ENCODE results near the gene CAPN11.
"Not testable (repeated sequence)": the region's sequence is repeated elsewhere in the genome, so short reads cannot be mapped to it uniquely, and the experiment has no call there.

Gene CAPN11

DNA sequence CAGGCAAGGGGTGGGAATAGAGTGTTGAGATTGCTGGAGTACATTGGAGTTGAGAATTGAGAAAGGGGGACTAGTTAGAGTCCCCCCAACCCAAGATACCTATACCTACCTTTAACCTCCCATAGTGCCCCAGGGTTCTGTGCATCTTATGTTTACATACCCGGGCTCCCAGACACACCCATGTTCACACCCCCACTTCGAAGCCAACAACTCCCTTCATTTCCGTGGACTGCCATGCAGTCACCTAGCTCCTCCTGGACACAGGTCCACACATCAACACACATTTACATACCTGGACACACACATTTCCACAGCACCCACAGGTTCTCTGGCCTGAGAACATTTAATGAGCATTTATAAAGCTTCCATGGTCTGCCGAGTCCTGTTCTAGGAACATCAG is 26.1 kb upstream of the CAPN11 start:
- DNase-seq = no peak

DNA sequence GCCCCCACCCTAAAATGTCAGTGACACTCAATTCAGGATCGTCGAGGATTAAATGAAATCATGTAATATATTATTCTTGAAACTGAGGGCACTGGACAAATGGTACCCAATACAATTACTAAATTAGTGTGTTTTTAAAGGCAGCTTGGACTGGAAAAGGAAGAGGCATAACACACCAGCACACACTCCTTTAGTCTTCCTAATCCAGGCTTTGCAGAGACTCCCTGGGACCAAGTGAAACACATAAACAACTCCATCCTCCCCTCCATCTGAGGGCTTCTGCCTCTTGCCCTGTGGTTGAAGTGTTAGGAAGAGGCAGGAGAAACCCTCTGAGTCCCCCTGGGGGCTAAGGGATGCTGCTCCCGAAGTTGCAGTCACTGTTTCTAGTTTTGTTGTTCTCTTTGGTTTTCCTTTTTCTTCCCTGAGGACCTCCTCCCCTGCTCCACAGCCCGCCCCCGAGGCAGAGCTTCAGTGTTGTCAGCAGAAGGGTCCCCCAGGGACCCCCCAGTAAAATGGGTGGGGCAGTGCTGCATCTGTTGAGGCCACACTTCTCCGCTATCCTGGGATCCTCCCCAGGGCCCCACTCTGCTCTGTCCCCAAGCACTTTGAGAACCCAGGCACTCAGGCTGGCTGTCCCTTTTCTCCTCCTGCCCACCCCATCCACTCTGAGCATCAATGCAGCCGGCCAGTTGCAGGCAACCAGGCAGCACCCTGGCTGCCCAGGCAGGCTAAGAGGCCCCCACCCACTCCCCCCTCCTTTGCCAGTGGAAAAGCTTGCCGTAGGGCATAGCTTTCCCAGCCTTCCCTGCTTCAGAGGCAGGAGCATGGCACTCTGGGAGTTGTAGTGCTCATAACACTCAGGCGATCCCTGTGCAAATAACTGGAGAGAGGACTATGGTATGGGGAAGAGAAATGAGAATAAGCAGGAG is 25.4 kb upstream of the CAPN11 start:
- peak; percentile 41 to 68 for DNase-seq

DNA sequence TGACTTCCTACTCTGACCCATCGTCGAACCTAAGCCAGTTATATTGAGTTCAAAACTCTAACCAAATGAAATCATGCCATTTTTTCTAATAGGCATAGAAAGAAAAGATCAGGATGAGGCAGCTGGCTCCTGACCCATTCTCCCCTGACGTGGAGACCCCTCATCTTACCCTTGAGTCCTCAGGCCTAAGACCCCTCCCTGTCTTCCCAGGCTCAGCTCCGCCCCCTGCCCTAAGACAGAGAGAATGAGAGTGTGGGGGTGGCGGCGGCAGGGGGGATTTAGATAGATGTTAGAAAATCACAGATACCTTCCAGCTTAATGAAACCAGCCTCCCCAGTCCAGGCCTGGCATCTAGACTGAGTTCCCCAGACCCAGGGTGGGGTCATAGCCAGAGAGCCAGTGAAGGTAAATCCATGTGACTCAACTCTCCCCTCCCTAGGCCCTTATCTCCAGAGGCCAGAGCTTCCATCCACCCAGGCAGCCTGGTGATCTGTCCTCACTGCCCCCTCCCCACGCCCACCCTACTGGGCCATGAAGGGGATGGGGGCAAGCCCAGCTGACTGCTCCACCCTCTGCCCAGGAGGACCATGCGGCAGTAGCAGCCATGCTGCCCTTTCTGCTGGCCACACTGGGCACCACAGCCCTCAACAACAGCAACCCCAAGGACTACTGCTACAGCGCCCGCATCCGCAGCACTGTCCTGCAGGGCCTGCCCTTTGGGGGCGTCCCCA is 24.5 kb upstream of the CAPN11 start:
- DNase-seq = no peak

DNA sequence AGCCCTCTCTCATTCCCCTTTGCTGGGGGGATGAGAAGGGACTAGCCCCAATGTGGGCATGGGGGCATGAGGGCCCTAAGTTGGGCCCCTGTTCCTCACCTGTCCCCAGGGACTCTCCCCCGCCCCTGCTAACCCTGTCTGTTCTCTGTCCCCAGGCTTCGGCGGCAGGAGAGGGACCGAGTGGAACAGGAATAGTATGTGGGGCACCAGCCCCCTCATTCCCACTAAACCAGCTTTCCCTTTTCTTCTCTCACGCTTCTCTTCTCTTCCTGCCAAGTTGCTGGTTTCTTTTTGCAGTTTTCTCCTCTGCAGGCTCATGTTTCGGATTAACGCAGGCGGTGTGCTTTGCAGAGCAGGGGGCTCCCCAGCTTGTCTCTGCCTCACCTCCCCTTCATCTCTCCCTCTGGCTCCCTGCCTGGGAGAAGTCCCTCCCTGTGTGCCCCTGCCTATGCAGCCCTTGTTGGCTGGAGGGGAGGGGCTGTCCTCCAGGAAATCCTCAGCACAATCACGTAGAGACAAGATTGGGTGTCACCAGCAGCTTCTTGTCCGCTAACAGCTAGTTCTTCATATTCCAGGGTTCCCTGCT is 23.4 kb upstream of the CAPN11 start:
- no peak for DNase-seq

DNA sequence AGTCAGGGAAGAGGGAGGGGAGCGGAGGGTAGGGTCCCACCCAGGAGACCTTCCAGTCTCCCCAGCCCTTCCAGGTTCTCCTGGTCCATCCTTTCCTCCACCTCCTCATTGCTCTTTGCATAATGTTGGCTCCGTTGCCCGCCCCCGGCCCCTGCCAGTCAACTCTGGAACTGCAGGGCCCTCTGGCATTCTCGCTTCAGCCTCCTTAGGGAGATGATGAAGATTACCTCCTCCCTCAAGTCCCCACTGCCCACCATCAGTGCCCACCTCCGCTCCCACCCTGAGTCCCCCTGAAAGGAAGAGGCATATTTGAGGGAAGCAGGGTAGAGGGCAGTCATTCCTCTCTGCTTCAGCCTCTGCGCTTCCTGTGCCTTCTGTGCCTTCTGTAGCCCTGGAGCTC is 22.7 kb upstream of the CAPN11 start:
- DNase-seq = no peak

DNA sequence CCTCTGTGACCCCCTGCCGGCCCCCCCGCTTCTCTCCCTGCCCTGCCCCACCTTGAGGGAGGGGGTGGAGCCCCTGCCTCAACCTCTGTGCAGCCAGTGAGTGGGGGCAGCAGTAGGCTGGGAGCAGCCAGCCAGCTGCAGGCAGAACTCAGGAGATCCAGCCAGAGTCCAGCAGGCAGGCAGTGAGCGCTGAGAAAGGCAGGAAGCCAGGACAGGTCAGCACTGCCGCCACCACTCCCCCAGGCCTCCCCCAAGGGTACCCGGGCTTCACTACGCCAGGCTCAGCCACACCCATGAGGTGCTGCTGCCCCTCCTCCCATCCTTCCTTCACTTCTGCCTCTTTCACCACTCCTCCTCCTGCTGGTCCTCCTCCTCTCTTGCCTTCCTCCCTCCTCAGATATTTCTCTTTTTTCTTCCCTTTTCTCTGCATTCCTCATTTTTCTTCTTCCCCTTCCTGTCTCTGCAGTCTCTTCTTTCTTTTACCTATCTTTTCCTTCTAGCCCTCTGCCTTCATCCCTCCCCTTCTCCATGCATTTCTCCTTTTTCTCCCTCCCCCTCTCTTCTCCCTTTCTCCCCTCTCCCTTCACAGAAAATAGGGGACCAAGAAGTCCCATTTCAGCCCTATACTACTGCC is 19.8 kb upstream of the CAPN11 start:
- no peak for DNase-seq

DNA sequence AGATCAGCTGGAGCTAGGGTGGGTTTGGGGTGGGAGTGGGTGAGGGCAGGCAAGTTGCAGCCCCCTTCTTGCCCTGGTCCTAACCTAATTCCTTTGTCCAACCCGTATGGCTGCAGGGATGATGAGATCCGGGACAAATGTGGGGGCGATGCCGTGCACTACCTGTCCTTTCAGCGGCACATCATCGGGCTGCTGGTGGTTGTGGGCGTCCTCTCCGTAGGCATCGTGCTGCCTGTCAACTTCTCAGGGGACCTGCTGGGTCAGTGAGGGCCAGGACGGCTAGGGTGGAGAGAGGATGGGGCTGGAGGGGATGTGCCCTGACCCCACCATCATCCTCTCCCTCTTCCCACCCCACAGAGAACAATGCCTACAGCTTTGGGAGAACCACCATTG is 19.3 kb upstream of the CAPN11 start:
- no peak for DNase-seq

DNA sequence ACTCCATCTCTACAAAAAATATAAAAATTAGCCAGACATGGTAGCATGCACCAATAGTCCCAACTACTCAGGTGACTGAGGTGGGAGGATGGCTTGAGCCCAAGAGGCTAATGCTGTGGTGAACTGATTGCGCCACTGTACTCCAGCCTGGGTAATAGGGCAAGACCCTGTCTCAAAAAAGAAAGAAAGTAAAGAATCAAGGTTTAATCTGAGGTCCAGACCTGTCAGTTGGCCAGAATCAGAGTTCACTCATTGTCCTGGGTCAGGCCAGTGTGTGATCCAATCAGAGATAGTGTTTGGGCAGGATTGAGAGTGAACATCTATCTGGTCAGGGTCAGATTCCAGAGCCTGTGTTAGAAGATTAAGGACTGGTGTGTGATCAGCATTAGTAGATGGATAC is 15.8 kb upstream of the CAPN11 start:
- DNase-seq = no peak

DNA sequence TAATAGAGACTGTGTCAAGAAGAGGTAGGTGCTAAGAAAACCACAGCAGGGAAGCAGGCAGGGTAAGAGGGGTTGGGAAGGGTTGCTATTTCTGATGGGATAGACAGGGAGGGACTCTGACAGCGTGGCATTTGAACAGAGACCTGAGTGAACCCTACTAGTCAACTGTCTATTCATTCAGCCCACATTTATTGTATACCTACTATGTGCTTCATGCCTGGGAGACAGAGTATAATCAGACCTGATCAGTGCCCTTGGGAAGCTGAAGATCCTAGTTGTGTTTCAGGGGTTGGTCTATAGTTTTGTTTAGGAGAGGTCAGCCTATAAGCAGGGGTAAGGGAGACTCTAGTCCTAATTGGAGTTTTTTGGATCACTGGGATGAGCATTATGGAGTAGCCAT is 14.9 kb upstream of the CAPN11 start:
- no peak for DNase-seq

DNA sequence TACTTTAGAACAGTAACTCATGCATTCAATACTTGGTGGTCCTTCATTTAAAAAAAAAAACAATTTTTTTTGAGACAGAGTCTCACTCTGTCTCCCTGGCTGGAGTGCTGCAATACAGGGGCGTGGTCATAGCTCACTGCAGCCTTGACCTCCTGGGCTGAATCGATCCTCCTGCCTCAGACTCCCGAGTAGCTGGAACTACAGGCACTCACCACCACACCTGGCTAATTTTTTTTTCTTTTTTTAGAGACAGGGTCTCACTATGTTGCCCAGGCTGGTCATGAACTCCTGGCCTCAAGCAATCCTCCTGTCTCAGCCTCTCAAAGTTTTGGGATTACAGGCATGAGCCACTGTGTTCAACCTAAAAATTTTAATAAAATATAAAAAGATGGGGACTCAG is 14.1 kb upstream of the CAPN11 start:
- not testable (repeated sequence) for DNase-seq

DNA sequence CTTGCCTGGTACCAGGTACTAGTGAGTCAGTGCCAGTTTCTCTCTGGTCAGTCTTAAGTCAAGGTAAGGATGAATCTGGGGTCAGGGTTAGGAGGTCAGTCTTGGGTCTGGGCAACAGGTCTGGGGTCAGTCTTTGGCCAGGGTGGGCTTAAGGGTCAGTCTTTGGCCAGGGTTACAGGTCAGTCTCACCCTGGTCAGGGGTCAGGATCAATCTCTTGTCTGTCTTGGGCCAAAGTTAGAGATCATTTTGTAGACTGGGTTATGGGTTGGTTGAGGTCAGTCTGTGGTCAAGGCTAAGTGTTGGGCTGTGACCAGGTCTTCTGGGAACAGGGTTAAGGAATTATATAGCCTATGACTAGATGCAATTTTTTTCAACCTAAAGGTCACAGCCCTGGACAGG is 12.8 kb upstream of the CAPN11 start:
- no peak for DNase-seq

DNA sequence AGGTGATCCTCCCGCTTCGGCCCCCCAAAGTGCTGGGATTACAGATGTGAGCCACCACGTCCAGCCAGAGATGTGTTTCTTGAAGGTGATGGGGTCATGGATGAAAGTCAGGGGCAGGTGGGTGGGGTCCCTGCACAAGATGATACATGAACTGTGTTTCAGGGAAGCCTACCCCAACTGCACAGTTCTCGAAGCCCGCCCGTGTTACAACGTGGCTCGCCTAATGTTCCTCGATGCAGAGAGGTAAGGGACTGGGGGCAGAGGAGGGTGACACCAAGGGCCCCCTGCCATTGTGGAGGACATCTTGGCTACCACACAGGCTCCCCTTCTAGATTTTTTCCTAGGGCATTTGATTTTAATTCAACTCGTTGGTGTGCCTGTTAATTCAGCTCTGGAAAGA is 11.9 kb upstream of the CAPN11 start:
- no peak for DNase-seq

DNA sequence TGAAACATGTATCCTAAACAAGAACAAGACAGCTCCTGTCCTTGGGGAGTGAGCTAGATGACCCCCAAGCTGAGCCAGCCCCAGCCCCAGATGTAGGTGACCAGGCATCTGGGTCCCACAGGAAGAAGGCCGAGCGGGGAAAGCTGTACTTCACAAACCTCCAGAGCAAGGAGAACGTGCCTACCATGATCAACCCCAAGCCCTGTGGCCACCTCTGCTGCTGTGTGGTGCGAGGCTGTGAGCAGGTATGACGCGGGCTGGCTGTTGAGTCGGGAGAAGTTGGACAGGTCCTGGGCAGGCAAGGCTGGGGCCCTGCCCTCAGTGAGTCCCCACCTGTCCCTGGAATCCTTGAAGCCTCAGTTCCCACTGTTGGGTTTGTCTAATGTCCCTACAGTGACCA is 11.4 kb upstream of the CAPN11 start:
- DNase-seq = no peak

DNA sequence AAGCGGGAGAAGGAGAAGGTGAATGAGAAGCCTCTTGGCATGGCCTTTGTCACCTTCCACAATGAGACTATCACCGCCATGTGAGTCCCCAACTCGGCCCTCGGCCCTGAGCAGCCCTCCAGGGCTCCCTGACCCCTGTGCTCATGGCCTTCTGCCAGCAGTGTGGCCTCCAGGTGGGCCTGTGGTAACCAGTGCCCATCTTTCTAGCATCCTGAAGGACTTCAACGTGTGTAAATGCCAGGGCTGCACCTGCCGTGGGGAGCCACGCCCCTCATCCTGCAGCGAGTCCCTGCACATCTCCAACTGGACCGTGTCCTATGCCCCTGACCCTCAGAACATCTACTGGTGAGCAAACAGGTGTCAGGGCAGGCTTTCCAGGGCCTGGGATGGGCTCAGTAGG is 10.3 kb upstream of the CAPN11 start:
- DNase-seq = no peak

DNA sequence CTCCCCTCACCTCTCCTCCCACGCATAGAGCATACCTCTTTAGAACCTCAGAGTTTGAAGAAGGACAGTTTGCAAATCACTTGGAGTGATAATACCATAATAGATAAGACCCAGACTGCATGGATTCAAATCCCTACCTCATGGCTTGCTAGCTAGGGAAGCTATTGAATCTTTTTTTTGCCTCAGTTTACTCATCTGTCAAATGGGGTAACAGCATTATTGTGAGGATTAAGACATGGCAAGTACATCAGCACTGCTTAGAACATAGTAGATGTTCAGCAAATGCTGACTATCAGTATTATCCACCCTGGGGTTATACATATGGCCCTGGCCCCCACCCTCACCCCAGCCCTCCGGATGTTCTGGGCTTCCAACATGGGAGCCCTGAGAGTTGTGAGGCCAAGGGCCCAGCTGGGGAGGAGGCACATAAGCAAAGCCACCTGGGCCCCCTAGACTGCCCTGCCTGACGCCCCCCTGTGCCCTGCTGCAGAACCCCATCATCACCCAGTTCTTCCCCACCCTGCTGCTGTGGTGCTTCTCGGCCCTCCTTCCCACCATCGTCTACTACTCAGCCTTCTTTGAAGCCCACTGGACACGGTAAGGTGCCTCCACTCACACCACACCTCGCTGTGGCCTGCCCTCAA is 9.1 kb upstream of the CAPN11 start:
- DNase-seq = no peak

DNA sequence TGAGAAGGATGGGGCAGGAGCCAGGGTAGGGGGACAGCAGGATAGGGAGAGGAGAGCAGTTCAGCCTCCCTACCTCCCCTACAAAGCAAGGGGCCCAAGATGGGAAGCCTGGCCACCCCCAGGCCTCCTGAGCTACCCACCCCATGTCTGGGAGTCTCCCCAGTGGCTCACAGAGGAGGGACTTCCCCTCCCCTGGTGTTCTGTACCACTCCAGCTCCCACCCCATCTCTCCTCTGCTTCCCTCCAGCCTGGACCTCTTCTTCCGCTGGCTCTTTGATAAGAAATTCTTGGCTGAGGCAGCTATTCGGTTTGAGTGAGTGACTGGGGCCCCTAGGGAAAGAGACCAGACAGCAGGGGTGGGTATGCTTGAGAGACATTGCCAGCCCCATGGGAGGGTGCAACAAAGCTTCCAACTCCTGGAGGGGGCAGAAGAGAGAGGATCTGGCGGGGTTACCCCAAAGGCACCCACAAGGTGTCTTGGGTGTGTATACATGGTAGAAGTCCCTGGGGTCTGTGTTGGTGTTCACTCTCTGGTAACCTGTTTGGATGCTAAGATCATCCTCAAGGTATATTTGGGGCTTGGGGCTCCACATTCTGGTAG is 8.2 kb upstream of the CAPN11 start:
- no peak for DNase-seq

DNA sequence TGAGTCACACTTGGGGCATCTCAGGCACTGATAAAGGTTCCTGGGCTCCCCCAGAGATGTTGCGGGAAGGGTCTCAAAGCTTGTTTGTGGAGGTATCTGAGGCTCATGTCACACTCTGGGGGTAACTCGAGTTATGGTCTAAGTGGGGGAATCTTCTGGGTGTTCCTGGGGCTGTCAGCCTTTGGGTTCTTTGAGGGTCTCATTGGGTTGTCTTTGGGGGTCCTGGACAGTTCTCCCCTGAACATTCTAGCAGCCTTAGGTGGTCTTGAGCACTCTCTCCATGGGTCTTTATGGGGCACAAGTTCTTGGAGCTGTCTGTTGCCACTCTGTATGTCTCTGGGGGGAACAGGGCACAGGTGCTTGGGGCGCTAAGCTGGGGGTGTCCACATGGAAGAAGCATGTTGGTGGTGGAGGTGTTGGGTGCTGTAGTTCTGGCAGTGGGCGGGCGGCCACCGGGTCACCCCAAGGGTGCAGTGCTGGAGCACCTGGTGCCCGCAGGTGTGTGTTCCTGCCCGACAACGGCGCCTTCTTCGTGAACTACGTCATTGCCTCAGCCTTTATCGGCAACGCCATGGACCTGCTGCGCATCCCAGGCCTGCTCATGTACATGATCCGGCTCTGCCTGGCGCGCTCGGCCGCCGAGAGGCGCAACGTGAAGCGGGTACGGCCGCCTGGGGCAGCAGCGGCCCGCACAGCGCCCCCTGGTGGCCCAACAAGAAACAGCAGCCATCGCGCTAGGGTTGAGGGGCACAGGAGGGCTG is 7.1 kb upstream of the CAPN11 start:
- peak; percentile 36 to 56 for DNase-seq

DNA sequence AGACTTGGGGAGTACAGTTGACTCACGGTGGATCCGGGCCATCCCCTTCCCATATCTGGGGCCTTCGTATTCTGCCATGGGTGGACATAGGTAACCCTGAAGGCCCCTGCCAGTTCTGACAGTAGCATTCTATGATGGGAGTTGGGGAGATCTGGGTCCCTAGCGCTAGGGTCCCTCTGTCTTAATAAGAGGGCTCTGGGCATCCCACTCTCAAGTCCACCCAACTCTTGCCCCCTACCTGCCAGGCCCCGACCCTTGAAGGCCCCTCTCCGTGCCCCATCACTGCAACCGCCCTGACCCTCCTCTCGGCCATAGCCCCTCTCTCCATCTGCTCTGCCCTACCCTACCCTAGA is 6.5 kb upstream of the CAPN11 start:
- no peak for DNase-seq

DNA sequence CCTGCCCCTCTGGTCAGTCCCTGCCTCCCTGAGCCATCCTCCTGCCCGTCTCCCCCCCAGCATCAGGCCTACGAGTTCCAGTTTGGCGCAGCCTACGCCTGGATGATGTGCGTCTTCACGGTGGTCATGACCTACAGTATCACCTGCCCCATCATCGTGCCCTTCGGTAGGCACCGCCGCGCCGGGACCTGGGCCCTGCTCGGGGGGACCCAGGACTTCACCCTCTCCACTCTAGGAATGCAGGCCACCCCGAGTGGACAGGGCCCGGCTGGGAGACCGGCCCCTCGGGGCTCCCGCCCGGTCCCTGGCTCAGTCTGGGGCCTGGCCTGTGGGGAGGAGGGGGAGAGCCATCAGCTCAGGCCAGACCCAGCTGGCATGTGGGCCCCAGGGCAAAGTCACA is 6.1 kb upstream of the CAPN11 start:
- no peak for DNase-seq

DNA sequence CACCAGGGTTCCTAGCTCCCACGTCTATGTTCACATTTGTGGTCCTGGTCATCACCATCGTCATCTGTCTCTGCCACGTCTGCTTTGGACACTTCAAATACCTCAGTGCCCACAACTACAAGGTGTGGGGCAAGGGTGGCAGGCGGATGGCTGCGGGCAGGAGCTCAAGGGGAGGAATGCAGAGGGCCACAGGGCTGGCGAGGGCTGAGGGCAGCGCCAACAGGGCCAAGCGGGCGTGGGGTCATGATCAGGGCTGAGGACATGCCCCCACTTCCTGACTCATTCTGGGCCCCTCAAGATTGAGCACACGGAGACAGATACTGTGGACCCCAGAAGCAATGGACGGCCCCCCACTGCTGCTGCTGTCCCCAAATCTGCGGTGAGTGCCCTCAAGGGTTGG is 4.6 kb upstream of the CAPN11 start:
- DNase-seq = no peak

DNA sequence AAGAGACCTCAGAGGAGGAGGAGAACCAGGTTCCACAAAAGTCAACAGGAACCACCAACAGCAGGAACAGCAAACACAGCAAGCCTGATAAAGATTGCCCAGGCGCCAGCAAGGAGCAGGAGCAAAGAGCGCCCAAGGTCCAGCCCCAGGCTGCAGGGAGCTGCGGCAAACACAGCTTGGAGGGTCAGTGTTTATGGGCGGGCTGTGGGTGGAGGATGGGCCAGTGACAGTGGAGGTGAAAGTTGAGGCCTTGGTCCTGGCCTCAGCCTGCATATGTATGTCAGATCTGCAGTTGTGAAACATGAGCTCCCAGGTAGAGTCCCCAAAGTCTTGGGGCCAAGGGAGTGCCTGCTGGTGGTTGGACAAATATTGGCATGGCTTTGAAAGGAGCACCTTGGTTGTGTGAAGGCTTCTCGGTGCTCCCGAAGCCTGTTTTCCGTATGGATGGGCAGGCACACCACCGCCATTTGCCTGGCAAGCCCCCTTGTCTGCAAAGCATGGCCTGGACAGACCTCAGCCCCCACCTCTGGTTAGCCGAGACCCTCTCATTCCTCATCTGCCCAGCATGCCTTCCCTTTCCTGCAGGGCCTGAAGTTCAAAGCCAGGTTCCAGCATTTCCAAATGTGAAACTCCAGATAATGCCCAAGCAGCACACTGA is 2.0 kb upstream of the CAPN11 start:
- DNase-seq = no peak

Measured in NCI-H2081 (cell line).